GM18873 (cell line): ENCODE results near the gene C2CD3.

Source experiments
- ATAC-seq: cut with Tn5 transposase; IDR thresholded peaks from one replicate; pipeline ENCODE4 v1.9.1; 2021; ENCODE audit warnings: mild to moderate bottlenecking, moderate library complexity, moderate number of reproducible peaks; ENCODE audit not compliant: unreplicated experiment, low FRiP score

The C2CD3 gene

GRCh38 chr11:74007691-74008372, 163.0 kb downstream of the C2CD3 start:
- ATAC-seq, result no peak

- ATAC-seq, result no peak
Observed at GRCh38 chr11:74006743-74007304, 164.0 kb downstream of the C2CD3 start.

DNA sequence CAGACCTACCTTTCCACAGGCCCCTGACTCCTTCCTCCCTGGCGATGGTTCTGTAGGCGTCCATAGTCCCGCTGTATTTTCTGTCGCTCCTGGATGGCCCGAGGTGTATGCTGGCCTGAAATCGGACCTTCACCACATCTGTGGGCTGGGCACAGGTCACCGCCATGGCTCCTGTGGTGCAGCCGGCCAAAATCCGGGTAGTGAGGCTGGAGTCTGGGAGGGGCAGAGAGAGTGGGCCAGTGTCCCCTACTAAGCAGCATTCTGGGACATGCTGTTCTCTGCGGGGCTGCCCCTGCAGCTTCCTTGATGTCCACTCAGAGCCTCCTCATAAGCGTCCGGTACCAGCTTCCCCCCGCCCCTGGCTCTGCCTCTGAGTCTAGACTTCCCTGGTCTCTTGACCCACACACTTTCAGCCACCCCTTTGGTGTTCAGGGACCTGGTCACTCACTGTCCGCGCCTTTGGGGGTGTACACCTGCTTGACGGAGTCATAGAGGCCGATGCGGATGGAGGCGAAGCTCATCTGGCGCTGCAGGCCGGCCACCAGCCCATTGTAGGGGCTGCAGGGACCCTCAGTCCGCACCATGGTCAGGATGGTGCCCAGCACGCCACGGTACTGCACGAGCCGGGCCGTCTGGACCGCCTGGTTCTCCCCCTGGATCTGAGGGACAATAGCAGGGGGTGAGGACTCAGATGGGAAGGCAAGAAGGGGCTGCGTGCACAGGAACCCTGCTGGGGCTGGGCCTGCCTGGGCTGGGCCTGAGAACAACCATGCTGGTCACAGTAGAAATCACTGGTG, 164.9 kb downstream of the C2CD3 start:
- ATAC-seq, result no peak

- ATAC-seq, result no peak
Observed at GRCh38 chr11:74004759-74005615, 165.8 kb downstream of the C2CD3 start.

GRCh38 chr11:74004046-74004695, 166.6 kb downstream of the C2CD3 start:
- no peak for ATAC-seq

- no peak for ATAC-seq
Observed at GRCh38 chr11:74002832-74003231, 168.0 kb downstream of the C2CD3 start.

- no peak for ATAC-seq
Observed at GRCh38 chr11:74001822-74002286, 168.9 kb downstream of the C2CD3 start.

DNA sequence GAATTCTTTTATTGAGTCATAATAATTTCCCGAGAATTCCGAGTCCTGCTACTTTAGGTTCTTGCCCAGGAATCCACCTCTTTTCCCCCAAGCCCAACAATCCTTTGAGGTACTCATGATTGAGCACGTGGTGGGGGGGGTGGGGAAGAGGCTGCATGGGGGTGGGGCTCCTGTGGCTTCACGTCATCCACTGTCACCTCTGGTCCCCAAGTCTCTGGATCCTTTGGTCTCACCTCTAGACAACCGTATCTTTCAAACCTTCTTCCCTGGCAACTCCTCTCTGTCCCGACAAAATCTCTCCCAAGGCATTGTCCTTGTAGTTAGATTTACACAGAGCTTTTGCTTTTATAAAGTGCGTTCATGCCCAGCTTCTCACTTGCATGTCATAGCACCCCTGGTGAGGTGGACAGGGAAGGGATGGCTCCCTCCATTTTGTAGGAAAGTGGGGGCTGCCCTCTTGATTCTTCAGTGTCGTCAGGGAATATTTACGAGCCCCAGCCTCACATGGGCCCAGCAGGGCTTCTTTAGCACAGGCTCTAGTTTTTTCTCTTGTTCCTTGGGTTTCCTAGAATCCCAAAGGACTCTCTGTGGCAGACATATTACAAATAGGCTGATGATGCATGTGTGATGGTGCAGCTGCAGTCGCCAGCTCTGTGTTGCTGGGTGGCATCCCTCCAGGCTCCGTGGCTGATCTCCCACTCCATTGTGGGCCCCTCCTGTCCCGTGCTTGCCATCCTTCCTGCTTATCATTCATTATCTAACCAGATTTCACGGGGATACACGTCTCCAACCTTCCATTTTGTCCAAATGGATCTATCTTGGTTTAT, 170.3 kb downstream of the C2CD3 start:
- no peak for ATAC-seq

DNA sequence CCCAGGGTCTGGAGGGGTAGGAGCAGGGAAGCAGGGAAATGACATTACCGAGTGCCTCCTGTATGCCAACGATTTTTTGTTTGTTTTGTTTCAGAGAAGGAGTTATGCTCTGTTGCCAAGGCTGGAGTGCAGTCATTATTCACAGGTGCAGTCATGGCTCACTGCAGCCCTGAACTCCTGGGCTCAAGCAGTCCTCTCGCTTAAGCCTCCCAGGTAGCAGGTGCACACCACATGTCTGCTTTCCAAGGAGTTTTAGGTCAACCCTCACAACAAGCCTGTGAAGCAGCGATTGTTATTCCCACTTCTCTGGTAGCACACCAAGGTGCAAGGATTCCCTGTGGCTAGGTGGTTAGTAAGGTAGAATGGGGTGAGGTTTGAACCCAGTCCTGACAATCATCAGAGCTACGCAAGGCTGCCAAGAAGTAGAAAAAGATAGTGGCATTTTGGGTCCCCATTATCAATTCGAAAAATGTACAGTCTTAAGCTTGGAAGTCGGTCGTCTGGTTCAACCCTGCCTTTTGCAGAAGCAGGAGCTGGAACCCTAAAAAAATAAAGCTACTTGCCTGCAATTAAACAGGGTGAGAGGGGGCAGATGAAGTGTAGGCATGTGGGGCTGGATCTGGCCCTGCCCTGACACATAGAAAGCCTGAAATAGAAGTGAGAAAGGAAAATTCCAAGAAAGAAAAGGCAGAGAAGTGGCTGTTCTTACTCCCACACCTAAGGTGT, 171.1 kb downstream of the C2CD3 start:
- no peak for ATAC-seq

GRCh38 chr11:73998846-73999575, 171.8 kb downstream of the C2CD3 start:
- ATAC-seq, result no peak

DNA sequence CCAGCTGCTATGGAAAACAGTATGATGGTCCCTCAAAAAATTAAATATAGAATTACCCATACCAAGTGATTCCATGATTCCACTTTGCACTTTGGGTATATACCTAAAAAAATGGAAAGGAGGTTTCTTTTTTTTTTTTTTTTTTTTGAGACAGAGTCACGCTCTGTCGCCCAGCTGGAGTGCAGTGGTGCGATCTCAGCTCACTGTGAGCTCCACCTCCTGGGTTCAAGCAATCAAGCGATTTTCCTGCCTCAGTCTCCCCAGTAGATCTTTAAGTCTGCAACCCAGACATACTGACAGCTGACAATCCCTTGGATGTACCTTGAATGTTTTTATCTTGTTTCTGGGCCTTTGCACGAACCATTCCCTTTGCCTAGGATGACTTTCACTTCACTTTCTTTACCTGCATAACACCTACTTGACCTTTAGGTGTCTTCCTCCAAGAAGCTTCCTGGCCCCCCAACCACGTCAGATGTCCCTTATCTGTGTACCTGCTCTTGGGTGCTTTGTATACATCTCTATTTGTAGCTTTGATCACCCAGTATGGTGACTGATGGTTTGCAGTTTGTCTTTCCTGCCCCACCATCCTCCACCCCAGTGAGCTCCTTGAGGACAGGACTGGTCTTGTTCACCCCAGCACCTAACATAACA, 173.6 kb downstream of the C2CD3 start:
- ATAC-seq, result no peak

GRCh38 chr11:73996161-73996747, 174.5 kb downstream of the C2CD3 start:
- ATAC-seq, result no peak

DNA sequence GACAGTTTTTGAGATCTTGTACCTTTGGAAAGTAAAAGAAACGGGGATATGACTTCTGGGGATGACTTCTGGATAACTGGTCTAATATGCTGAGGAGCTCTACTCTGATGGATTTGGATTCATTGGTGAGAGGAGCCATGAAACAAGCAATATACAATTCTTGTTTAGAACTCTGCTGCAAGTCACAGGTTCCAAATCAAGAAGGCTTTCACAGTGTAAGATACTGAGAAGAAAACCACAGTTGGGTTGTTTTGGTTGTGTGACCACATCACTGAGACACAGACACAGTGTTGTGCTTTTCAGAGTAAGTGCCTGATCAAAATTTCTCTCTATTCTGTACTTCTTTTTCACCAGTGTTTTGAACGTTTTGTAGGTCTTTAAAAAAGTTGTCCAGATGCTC, 175.1 kb downstream of the C2CD3 start:
- ATAC-seq, result peak; percentile 42

DNA sequence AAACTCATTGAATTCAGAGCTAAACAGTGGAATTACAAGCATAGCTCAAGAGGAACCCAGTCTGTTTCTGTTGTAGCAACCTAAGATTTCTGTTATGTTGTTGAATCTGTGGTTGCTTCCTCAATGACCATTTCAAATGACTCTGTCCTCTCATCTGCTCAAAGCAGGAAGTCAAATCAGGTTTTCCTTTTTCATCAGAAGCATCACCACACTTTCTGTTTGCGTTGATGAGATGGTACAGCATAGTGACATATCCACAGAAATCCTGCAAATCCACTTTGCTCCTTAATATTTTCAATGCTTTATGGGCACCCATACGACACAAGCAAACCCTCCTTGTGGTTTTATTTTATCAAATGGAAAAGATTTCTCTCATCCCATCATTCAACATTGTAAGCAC, 175.6 kb downstream of the C2CD3 start:
- ATAC-seq, result no peak

DNA sequence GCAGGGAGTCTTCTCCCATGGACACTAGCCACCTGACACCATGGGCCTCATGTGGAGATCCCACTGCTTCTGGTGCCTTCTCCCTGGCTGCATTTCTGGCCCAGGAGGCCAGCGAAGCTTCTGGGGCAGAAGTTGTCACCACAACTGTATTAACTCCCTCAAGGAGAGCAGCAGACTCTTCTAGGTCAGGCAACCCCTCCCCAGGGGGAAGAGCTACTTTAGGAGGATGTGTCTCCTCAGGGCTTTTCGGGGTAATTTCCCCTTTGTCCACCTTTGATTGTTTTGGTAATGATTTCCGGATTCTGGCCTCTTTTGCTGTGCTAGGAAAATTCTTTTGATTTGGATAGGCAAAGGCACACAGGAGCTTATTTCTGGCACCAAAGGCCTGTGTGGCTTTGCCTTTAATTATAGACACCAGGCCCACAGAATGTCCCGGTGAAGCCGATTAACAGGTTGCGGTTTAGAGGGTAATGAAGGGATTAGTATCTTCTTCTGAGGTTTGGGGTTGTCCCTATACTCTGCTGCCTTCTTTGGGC, 179.3 kb downstream of the C2CD3 start:
- ATAC-seq, result no peak

- ATAC-seq, result no peak
Observed at GRCh38 chr11:73990730-73991129, 180.1 kb downstream of the C2CD3 start.

GRCh38 chr11:73989156-73989555, 181.6 kb downstream of the C2CD3 start:
- ATAC-seq, result no peak
